Mesothelial cell of epicardium (in vitro differentiated cells): ENCODE measurements around the gene LEMD2. TPM values are rescaled to one million over a fixed set of nuclear protein-coding genes. Genes with fewer than 3 reads are reported as not detected.

Experiments
- DNase-seq, 2 experiments: peaks; one replicate each; pipeline ENCODE4 v3.0.0; 2021; ENCODE audit warnings: low spot score in 2 of 2; ENCODE audit not compliant: unreplicated experiment in 2 of 2
- H3K27ac Mint-ChIP-seq: 2 replicates; pipeline ENCODE4 v1.8.0; 2021; ENCODE audit warnings: mixed read lengths
- H3K27me3 Mint-ChIP-seq: 2 replicates; pipeline ENCODE4 v1.8.0; 2021; ENCODE audit warnings: low read depth, mixed read lengths
- H3K36me3 Mint-ChIP-seq: 2 replicates; pipeline ENCODE4 v1.8.0; 2021; ENCODE audit warnings: mixed read lengths
- H3K4me1 Mint-ChIP-seq: 2 replicates; pipeline ENCODE4 v1.8.0; 2021; ENCODE audit warnings: mixed read lengths
- H3K4me3 Mint-ChIP-seq: 2 replicates; pipeline ENCODE4 v1.8.0; 2021; ENCODE audit warnings: mild to moderate bottlenecking, moderate library complexity, mixed read lengths
- H3K9me3 Mint-ChIP-seq: 2 replicates; pipeline ENCODE4 v1.8.0; 2021; ENCODE audit warnings: mixed read lengths
- CTCF ChIP-seq: fragments of 200-600 bp; sonication (generic); IDR thresholded peaks from one replicate; pipeline ENCODE4 v1.5.0; 2021; ENCODE audit warnings: antibody characterized with exemption; ENCODE audit not compliant: unreplicated experiment
- total RNA-seq: library from RNA; stranded (reverse); gene quantifications from 3 replicates; pipeline ENCODE4 v1.2.1, GENCODE V29; 2021

LEMD2 gene
- total RNA-seq, 1 donor from 2014 or later, result 85.3 TPM

GRCh38 chr6:33807606-33808005, 18.7 kb upstream of the LEMD2 start:
- Mint-ChIP-seq H3K27ac (no peak overlapping the region), H3K36me3 (no peaks in the 10 kb centered on the region), H3K4me1 (peaks cover 1% of the 10 kb centered on the region), H3K4me3 (no peak overlapping the region), H3K27me3 (peaks cover 76% of the 10 kb centered on the region), H3K9me3 (no peaks in the 10 kb centered on the region)
- no peak for DNase-seq
- TF ChIP-seq CTCF, result no peak

GRCh38 chr6:33806841-33807240, 17.9 kb upstream of the LEMD2 start:
- no peak for TF ChIP-seq CTCF
- no peak overlapping the region for H3K27ac Mint-ChIP-seq

GRCh38 chr6:33803571-33804053, 14.7 kb upstream of the LEMD2 start, which contains the start of gene MLN:
TSS of gene MLN (minus strand) at chr6:33804003. CDS start at chr6:33801163, 2,840 bp downstream.
- Mint-ChIP-seq H3K36me3 (no peaks in the 10 kb centered on the region), H3K4me1 (no peaks in the 10 kb centered on the region), H3K9me3 (no peaks in the 10 kb centered on the region), H3K27ac (no peak within 1 kb of the TSS), H3K27me3 (peaks cover 64% of the 10 kb centered on the region), H3K4me3 (no peak within 1 kb of the TSS)
- TF ChIP-seq CTCF, result no peak
- DNase-seq, result no peak

More at GRCh38 chr6:33806841-33807240, 17.9 kb upstream of the LEMD2 start:
- H3K27me3 Mint-ChIP-seq, result peaks cover 73% of the 10 kb centered on the region
- no peaks in the 10 kb centered on the region for H3K4me1 Mint-ChIP-seq
- no peaks in the 10 kb centered on the region for H3K9me3 Mint-ChIP-seq
- H3K4me3 Mint-ChIP-seq, result no peak overlapping the region
- no peak for DNase-seq
- no peaks in the 10 kb centered on the region for H3K36me3 Mint-ChIP-seq

- TF ChIP-seq CTCF, result no peak
- H3K9me3 Mint-ChIP-seq, result no peaks in the 10 kb centered on the region
- H3K4me1 Mint-ChIP-seq, result no peaks in the 10 kb centered on the region
- no peak overlapping the region for H3K27ac Mint-ChIP-seq
- H3K36me3 Mint-ChIP-seq, result no peaks in the 10 kb centered on the region
- H3K4me3 Mint-ChIP-seq, result no peak overlapping the region
- peaks cover 54% of the 10 kb centered on the region for H3K27me3 Mint-ChIP-seq
- DNase-seq, result no peak
Observed at GRCh38 chr6:33802186-33802958, 13.4 kb upstream of the LEMD2 start.

GRCh38 chr6:33801611-33802010, 12.7 kb upstream of the LEMD2 start:
- H3K9me3 Mint-ChIP-seq, result no peaks in the 10 kb centered on the region
- no peak for DNase-seq
- TF ChIP-seq CTCF, result no peak
- H3K4me3 Mint-ChIP-seq, result no peak overlapping the region
- no peaks in the 10 kb centered on the region for H3K36me3 Mint-ChIP-seq
- H3K27me3 Mint-ChIP-seq, result peaks cover 50% of the 10 kb centered on the region
- no peak overlapping the region for H3K27ac Mint-ChIP-seq
- H3K4me1 Mint-ChIP-seq, result no peaks in the 10 kb centered on the region
